RWPE2 (cell line): ENCODE results near the gene RPN2.

Experiments used
- ATAC-seq: fragments of 200-7000 bp; cut with Tn5 transposase; 3 replicates; pipeline ENCODE4 v1.9.1; 2021; ENCODE audit warnings: low read depth
- DNase-seq: peaks from one replicate; pipeline ENCODE4 v3.0.0-alpha.2; 2020; ENCODE audit warnings: low spot score
- H3K27ac ChIP-seq: fragments of 450-650 bp; 2 replicates; pipeline ENCODE4 v1.5.1; 2017; ENCODE audit warnings: mild to moderate bottlenecking; ENCODE audit not compliant: poor library complexity, severe bottlenecking
- H3K27me3 ChIP-seq: fragments of 250-450 bp; sonication (Bioruptor Pico); 2 replicates; pipeline ENCODE4 v1.5.1; 2021; ENCODE audit warnings: mild to moderate bottlenecking, moderate library complexity; ENCODE audit not compliant: insufficient read depth, poor library complexity, severe bottlenecking
- H3K36me3 ChIP-seq: fragments of 250-450 bp; sonication (Bioruptor Pico); 2 replicates; pipeline ENCODE4 v1.5.1; 2020; ENCODE audit warnings: low read depth, mild to moderate bottlenecking, moderate library complexity
- H3K4me1 ChIP-seq: fragments of 250-450 bp; sonication (Bioruptor Pico); 2 replicates; pipeline ENCODE4 v1.5.1; 2021; ENCODE audit warnings: mild to moderate bottlenecking, moderate library complexity; ENCODE audit not compliant: insufficient read depth, poor library complexity, severe bottlenecking
- H3K4me3 ChIP-seq: fragments of 250-450 bp; sonication (Bioruptor Pico); 2 replicates; pipeline ENCODE4 v1.5.1; 2021; ENCODE audit warnings: mild to moderate bottlenecking, moderate library complexity; ENCODE audit not compliant: severe bottlenecking
- H3K9me3 ChIP-seq: fragments of 250-450 bp; sonication (Bioruptor Pico); 2 replicates; pipeline ENCODE4 v1.5.1; 2021; ENCODE audit warnings: mild to moderate bottlenecking, moderate library complexity; ENCODE audit not compliant: severe bottlenecking
- TF ChIP-seq, protein P1 (sequence below): fragments of 450-650 bp; IDR thresholded peaks from one replicate; pipeline ENCODE4 v1.5.1; 2017; ENCODE audit warnings: mild to moderate bottlenecking, moderate library complexity; ENCODE audit not compliant: poor library complexity, severe bottlenecking

RPN2 gene

DNA sequence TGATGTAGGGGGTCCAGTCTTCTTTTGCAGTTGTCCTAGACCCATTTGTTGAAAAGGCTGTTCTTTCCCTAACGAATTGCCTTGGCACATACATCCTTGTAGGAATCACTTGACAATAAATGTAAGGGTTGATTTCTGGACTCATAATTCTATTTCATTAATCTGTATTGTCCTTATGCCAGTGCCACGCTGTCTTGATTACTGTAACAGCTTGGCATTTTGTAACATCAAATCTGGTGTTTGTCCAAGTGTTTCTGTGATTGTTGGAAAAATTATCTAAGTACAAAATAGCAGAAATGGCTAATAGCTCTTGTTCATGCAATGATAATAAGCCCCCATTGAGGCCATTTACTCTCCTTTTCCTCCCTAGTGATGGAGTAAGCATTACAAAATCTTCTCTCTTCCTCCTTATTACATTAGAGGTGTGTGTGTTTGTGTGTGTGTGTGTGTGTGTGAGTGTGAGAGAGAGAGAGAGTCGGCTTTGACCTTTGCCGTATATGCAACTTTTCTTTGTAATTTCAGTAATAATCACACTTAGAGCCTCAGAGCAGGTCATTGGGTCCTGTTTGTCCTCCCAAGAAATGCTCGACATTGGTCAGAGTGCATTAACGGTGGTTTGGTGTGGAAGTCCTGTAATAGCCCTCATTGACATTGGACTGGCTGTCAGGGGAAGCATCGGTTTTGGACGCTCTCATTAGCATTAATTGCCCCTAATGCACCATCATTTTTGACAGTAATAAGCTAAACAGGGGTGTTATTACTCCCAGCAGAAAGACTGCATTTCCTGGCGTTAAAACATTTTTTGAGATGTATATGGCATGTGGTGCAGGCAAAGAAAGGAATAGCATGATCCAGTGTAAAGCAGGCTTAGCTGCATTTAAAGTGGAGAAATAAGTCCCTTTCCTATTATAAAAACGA is 40.9 kb downstream of the RPN2 start:
- TF ChIP-seq, protein P1, sequence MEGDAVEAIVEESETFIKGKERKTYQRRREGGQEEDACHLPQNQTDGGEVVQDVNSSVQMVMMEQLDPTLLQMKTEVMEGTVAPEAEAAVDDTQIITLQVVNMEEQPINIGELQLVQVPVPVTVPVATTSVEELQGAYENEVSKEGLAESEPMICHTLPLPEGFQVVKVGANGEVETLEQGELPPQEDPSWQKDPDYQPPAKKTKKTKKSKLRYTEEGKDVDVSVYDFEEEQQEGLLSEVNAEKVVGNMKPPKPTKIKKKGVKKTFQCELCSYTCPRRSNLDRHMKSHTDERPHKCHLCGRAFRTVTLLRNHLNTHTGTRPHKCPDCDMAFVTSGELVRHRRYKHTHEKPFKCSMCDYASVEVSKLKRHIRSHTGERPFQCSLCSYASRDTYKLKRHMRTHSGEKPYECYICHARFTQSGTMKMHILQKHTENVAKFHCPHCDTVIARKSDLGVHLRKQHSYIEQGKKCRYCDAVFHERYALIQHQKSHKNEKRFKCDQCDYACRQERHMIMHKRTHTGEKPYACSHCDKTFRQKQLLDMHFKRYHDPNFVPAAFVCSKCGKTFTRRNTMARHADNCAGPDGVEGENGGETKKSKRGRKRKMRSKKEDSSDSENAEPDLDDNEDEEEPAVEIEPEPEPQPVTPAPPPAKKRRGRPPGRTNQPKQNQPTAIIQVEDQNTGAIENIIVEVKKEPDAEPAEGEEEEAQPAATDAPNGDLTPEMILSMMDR = no peak
- ATAC-seq (no peak), DNase-seq (no peak)

DNA sequence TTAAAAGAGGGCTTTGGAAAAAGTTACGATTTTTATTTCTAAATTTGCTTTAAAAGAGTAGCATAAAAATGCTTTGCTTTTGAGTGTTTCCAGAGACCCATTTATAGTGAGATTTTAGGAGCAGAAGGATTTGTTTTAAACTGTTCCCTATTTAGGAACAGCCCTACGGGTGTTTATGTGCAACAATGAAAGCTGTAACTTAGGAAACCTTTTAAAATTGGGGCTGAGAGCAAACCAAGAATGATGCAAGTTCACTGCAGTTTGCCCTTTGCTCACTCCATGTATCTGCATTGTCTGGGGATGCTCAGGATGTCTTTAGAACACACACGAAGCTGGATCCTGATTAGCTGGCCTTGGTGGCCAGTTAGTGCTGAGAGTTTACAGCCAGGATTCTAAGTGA is 41.6 kb downstream of the RPN2 start:
- DNase-seq (no peak), ATAC-seq (no peak)
- TF ChIP-seq, protein P1 = no peak
- no peak overlapping the region for H3K27ac ChIP-seq
- peaks cover 3% of the 10 kb centered on the region for H3K4me1 ChIP-seq
- peaks cover 2% of the 10 kb centered on the region for H3K9me3 ChIP-seq
- H3K36me3 ChIP-seq = peaks cover 100% of the 10 kb centered on the region
- no peaks in the 10 kb centered on the region for H3K27me3 ChIP-seq
- H3K4me3 ChIP-seq = no peak overlapping the region

More for the DNA sequence above, 40.9 kb downstream of the RPN2 start:
- Histone ChIP-seq H3K27ac (no peak overlapping the region), H3K36me3 (peaks cover 100% of the 10 kb centered on the region), H3K9me3 (peaks cover 2% of the 10 kb centered on the region), H3K27me3 (no peaks in the 10 kb centered on the region), H3K4me1 (peaks cover 3% of the 10 kb centered on the region), H3K4me3 (no peak overlapping the region)

DNA sequence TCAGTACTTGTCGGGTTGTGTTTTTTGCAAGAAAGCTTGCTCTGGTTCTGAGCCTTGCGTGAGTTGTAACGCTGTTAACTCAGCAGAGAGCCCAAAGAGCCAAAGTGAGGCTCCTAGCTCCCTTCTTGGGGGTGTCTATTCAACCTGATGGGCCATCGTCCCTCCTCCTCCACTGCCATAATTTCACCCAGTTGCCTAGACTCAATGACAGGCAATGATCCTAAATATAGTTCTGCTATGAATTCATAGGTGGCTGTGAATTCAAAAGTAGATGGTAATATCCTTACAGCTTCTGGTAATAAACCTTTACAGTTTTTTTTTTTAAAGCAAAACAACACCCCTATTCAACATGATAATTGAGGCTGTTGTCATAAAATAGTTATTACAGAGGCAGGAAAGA is 43.0 kb downstream of the RPN2 start:
- Histone ChIP-seq H3K27ac (no peak overlapping the region), H3K27me3 (no peaks in the 10 kb centered on the region), H3K36me3 (peaks cover 100% of the 10 kb centered on the region), H3K4me1 (peaks cover 3% of the 10 kb centered on the region), H3K9me3 (peaks cover 2% of the 10 kb centered on the region), H3K4me3 (no peak overlapping the region)
- DNase-seq (no peak), ATAC-seq (no peak)
- TF ChIP-seq, protein P1 = no peak

DNA sequence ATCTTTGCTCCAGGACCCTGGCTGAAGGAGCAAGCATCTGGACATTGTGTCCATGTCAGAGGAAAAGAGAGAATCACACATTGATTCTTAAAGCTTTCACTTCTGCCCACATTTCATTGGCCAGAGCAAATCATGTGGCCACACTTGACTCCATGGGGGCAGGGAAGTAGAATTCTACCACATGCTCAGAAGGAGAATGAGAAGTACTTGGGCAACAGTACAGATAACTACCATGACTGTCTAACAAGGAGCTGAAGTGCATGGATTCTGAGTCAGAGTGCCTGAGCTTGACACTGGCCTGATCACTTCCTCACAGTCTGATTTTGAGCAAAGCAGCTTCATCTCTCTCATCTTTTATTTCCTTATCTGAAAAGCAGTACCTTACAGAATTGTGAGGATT is 43.9 kb downstream of the RPN2 start:
- no peaks in the 10 kb centered on the region for H3K27me3 ChIP-seq
- H3K4me1 ChIP-seq = peaks cover 3% of the 10 kb centered on the region
- TF ChIP-seq, protein P1 = no peak
- no peak overlapping the region for H3K27ac ChIP-seq
- no peak overlapping the region for H3K4me3 ChIP-seq
- peaks cover 100% of the 10 kb centered on the region for H3K36me3 ChIP-seq
- peak; percentile 89 for ATAC-seq
- DNase-seq = no peak
- peaks cover 2% of the 10 kb centered on the region for H3K9me3 ChIP-seq

DNA sequence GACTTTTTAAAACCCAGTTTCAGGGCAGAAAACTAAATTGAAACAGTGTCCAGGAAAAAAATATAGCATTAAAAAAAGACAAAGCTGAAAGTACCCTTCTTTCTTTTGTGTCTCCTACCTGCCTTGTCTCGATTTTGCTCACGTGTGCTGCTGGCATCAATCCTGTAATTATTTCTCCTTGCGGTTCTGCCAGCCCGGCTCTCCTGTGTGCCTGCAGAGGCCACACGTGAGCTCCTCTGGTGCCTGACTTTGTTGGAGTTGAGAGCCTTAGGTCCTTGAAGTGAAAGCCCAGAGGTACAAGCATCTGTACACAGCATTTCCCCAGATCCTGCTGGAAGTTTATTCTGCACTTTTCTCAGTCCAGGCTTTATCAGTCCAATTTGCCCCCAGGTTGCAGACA is 46.0 kb downstream of the RPN2 start:
- Histone ChIP-seq H3K36me3 (peaks cover 100% of the 10 kb centered on the region), H3K27ac (no peak overlapping the region)
- TF ChIP-seq, protein P1 = no peak

More for the DNA sequence above, 46.0 kb downstream of the RPN2 start:
- Histone ChIP-seq H3K27me3 (no peaks in the 10 kb centered on the region), H3K9me3 (no peaks in the 10 kb centered on the region), H3K4me1 (peaks cover 3% of the 10 kb centered on the region), H3K4me3 (no peak overlapping the region)
- ATAC-seq (no peak), DNase-seq (peak; percentile 38)
